Liver (tissue), 9 donors: ENCODE measurements around the gene RPSA. TPM values are rescaled to one million over a fixed set of nuclear protein-coding genes. Genes with fewer than 3 reads are reported as not detected.

Experiments used
- DNase-seq: peaks from one replicate; pipeline ENCODE4 v3.0.0-alpha.2; 2017; ENCODE audit warnings: low spot score
- H3K27ac ChIP-seq, 2 donors: one replicate each; pipeline ENCODE4 v1.7.0; 2013; ENCODE audit warnings: inconsistent platforms in 2 of 2, low read length in 2 of 2, control low read depth in 1 of 2, low read depth in 1 of 2, mild to moderate bottlenecking in 1 of 2
- H3K27me3 ChIP-seq, 4 donors: one replicate each; pipeline versions ENCODE4 v1.6.1 to v1.7.0; 2013; ENCODE audit warnings: low read length in 3 of 4, inconsistent platforms in 1 of 4, mild to moderate bottlenecking in 1 of 4, moderate library complexity in 1 of 4; ENCODE audit not compliant: control insufficient read depth in 4 of 4, insufficient read depth in 4 of 4
- H3K36me3 ChIP-seq, 4 donors: one replicate each; pipeline versions ENCODE4 v1.6.1 to v1.7.0; 2013; ENCODE audit warnings: low read length in 3 of 4, mild to moderate bottlenecking in 3 of 4, low read depth in 1 of 4, moderate library complexity in 1 of 4; ENCODE audit not compliant: control insufficient read depth in 4 of 4, insufficient read depth in 3 of 4
- H3K4me1 ChIP-seq, 4 donors: one replicate each; pipeline versions ENCODE4 v1.6.1 to v1.7.0; 2013; ENCODE audit warnings: low read length in 3 of 4, mild to moderate bottlenecking in 3 of 4, moderate library complexity in 1 of 4; ENCODE audit not compliant: control insufficient read depth in 4 of 4, insufficient read depth in 4 of 4
- H3K4me3 ChIP-seq, 3 donors: one replicate each; pipeline versions ENCODE4 v1.6.1 to v1.7.0; 2013; ENCODE audit warnings: low read length in 3 of 3, control low read depth in 1 of 3, low read depth in 1 of 3, mild to moderate bottlenecking in 1 of 3
- H3K9ac ChIP-seq, 2 donors: one replicate each; pipeline ENCODE4 v1.7.0; 2013; ENCODE audit warnings: low read length in 2 of 2, mild to moderate bottlenecking in 2 of 2, moderate library complexity in 2 of 2, control low read depth in 1 of 2, low read depth in 1 of 2
- H3K9me3 ChIP-seq, 4 donors: one replicate each; pipeline versions ENCODE4 v1.6.1 to v1.7.0; 2013; ENCODE audit warnings: low read length in 3 of 4; ENCODE audit not compliant: control insufficient read depth in 4 of 4
- EGR1 ChIP-seq, 2 donors: IDR thresholded peaks; 2 replicates each; pipeline ENCODE4 v1.6.1; 2016 to 2018; ENCODE audit warnings: antibody characterized with exemption in 2 of 2, low read depth in 2 of 2
- FOXA1 ChIP-seq: IDR thresholded peaks from 2 replicates; pipeline ENCODE4 v1.6.1; 2016; ENCODE audit warnings: antibody characterized with exemption
- FOXA2 ChIP-seq: IDR thresholded peaks from 2 replicates; pipeline ENCODE4 v1.6.1; 2016; ENCODE audit warnings: antibody characterized with exemption
- GABPA ChIP-seq, 2 donors: IDR thresholded peaks in 1 of 2; conservative IDR thresholded peaks in 1 of 2; 2 replicates each; pipeline ENCODE4 v1.6.1; 2016; ENCODE audit warnings: antibody characterized with exemption in 2 of 2, mild to moderate bottlenecking in 1 of 2, moderate library complexity in 1 of 2
- HNF4A ChIP-seq, 2 donors: conservative IDR thresholded peaks; 2 replicates each; pipeline ENCODE4 v1.6.1; 2016; ENCODE audit warnings: antibody characterized with exemption in 2 of 2, mild to moderate bottlenecking in 2 of 2
- HNF4G ChIP-seq: IDR thresholded peaks from 2 replicates; pipeline ENCODE4 v1.6.1; 2016; ENCODE audit warnings: antibody characterized with exemption
- JUND ChIP-seq, 2 donors: IDR thresholded peaks; 2 replicates each; pipeline ENCODE4 v1.6.1; 2016; ENCODE audit warnings: antibody characterized with exemption in 2 of 2
- MAX ChIP-seq: IDR thresholded peaks from 2 replicates; pipeline ENCODE4 v1.6.1; 2016; ENCODE audit warnings: antibody characterized with exemption
- NR2F2 ChIP-seq: IDR thresholded peaks from 2 replicates; pipeline ENCODE4 v1.6.1; 2016; ENCODE audit warnings: antibody characterized with exemption
- RAD21 ChIP-seq, 2 donors: IDR thresholded peaks; 2 replicates each; pipeline ENCODE4 v1.6.1; 2016; ENCODE audit warnings: antibody characterized with exemption in 2 of 2, mild to moderate bottlenecking in 2 of 2
- REST ChIP-seq: IDR thresholded peaks from 2 replicates; pipeline ENCODE4 v1.6.1; 2016; ENCODE audit warnings: antibody characterized with exemption, mild to moderate bottlenecking
- RXRA ChIP-seq, 2 donors: IDR thresholded peaks; 2 replicates each; pipeline ENCODE4 v1.6.1; 2017 to 2018; ENCODE audit warnings: antibody characterized with exemption in 2 of 2, mild to moderate bottlenecking in 1 of 2
- SP1 ChIP-seq: IDR thresholded peaks from 2 replicates; pipeline ENCODE4 v1.6.1; 2018; ENCODE audit warnings: antibody characterized with exemption, mild to moderate bottlenecking
- TAF1 ChIP-seq: conservative IDR thresholded peaks from 2 replicates; pipeline ENCODE4 v1.6.1; 2016; ENCODE audit warnings: antibody characterized with exemption, mild to moderate bottlenecking
- YY1 ChIP-seq: IDR thresholded peaks from 2 replicates; pipeline ENCODE4 v1.6.1; 2016; ENCODE audit warnings: antibody characterized with exemption, mild to moderate bottlenecking
- ZBTB33 ChIP-seq: IDR thresholded peaks from 2 replicates; pipeline ENCODE4 v1.6.1; 2016; ENCODE audit warnings: antibody characterized with exemption
- WGBS: extraction: QIAGEN DNeasy Blood & Tissue Kit; methylation state at CpG from one replicate; pipeline ENCODE4 v1.1.7; 2013; 5-methylcytosine and 5-hydroxymethylcytosine counted together
- polyA plus RNA-seq, 2 donors: library from polyadenylated mRNA; stranded (reverse) in 1 of 2; unstranded in 1 of 2; fragments of 200-250 nt in 1 of 2; fragments of >200 nt in 1 of 2; fragmentation: Nextera tagmentation in 1 of 2; extraction: Ambion mirVana in 1 of 2; gene quantifications; one replicate each; pipeline versions ENCODE4 v1.2.1 to v1.2.3, GENCODE V29; 2013 to 2015
- total RNA-seq, 2 donors: library from RNA; depleted of rRNA; stranded (reverse); fragments of >200 nt; gene quantifications; one replicate each; pipeline ENCODE4 v1.2.3, GENCODE V29; 2014
- TF ChIP-seq, protein P1 (sequence below): fragments of 150-350 bp; IDR thresholded peaks from 2 replicates; pipeline ENCODE4 v1.5.1; 2017; ENCODE audit warnings: improper control_type of control experiment, low read depth, low read length; ENCODE audit not compliant: missing input control
- TF ChIP-seq, protein P2 (sequence below): IDR thresholded peaks from 2 replicates; pipeline ENCODE4 v1.6.1; 2016; ENCODE audit warnings: antibody characterized with exemption
- donor health status: healthy.
- donor health status: healthy.
- donor health status: healthy.
- donor health status: healthy.
- donor health status: healthy.

Gene RPSA
- total and polyA plus RNA-seq, 4 donors: 200 to 796 (median 443) TPM

DNA sequence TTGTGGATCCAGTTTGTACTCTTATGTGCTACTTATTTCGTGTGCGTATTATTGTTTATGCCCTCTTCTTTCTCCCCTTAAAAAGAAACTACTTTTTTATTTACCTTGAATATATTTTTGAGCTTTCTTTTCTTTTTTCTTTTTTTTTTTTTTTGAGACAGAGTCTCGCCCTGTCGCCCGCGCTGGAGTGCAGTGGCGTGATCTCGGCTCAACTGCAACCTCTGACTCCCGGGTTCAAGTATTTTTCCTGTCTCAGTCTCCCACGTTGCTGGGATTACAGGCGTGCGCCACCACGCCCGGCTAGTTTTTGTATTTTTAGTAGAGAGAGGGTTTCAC is 21.9 kb upstream of the RPSA start:
- Histone ChIP-seq H3K4me1 (peaks cover 9 to 35% (median 27%) of the 10 kb centered on the region in 4 donors), H3K27me3 (no peaks in the 10 kb centered on the region), H3K9ac (peak overlapping the region in 1 of 2 donors; percentile 72), H3K9me3 (no peaks in the 10 kb centered on the region), H3K36me3 (peaks cover 0 to 2% (median 0%) of the 10 kb centered on the region in 4 donors), H3K4me3 (peak overlapping the region; percentile 24 to 82 (median 78)), H3K27ac (no peak overlapping the region)
- WGBS: 52% methylated on average over 14 of the region's 14 CpGs
- TF ChIP-seq, protein P1, sequence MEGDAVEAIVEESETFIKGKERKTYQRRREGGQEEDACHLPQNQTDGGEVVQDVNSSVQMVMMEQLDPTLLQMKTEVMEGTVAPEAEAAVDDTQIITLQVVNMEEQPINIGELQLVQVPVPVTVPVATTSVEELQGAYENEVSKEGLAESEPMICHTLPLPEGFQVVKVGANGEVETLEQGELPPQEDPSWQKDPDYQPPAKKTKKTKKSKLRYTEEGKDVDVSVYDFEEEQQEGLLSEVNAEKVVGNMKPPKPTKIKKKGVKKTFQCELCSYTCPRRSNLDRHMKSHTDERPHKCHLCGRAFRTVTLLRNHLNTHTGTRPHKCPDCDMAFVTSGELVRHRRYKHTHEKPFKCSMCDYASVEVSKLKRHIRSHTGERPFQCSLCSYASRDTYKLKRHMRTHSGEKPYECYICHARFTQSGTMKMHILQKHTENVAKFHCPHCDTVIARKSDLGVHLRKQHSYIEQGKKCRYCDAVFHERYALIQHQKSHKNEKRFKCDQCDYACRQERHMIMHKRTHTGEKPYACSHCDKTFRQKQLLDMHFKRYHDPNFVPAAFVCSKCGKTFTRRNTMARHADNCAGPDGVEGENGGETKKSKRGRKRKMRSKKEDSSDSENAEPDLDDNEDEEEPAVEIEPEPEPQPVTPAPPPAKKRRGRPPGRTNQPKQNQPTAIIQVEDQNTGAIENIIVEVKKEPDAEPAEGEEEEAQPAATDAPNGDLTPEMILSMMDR: no peak
- no peak for TF ChIP-seq RXRA (IDR thresholded peaks at IDR 0.05)
- no peak for TF ChIP-seq HNF4G
- TF ChIP-seq EGR1 (IDR thresholded peaks at IDR 0.05; ENCODE audit: low read depth in 2 of 2): no peak
- no peak for TF ChIP-seq YY1
- no peak for TF ChIP-seq FOXA2
- TF ChIP-seq HNF4A (conservative IDR thresholded peaks at IDR 0.05): no peak
- TF ChIP-seq, protein P2, sequence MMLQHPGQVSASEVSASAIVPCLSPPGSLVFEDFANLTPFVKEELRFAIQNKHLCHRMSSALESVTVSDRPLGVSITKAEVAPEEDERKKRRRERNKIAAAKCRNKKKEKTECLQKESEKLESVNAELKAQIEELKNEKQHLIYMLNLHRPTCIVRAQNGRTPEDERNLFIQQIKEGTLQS: no peak
- no peak for TF ChIP-seq SP1
- no peak for TF ChIP-seq JUND (IDR thresholded peaks at IDR 0.05)
- no peak for TF ChIP-seq REST
- no peak for TF ChIP-seq NR2F2
- no peak for TF ChIP-seq ZBTB33
- no peak for TF ChIP-seq MAX
- TF ChIP-seq GABPA (IDR thresholded peaks at IDR 0.05 in 1 of 2, conservative IDR thresholded peaks at IDR 0.05 in 1 of 2): no peak
- no peak for TF ChIP-seq TAF1
- no peak for TF ChIP-seq FOXA1
- TF ChIP-seq RAD21 (IDR thresholded peaks at IDR 0.05): no peak
- DNase-seq: no peak
